ENCODE results near the gene PCDHA2.
"Not testable (repeated sequence)": the region's sequence is repeated elsewhere in the genome, so short reads cannot be mapped to it uniquely, and the experiment has no call there.

The PCDHA2 gene

GRCh38 chr5:140794595-140795258, at the start of gene PCDHA2:
Gene PCDHA2, plus strand, starts transcription at chr5:140794852.
- DNase-seq = no peak

GRCh38 chr5:140753561-140753960, 41.1 kb upstream of the PCDHA2 start:
- DNase-seq = no peak

- no peak for DNase-seq
These were observed 30.3 kb upstream of the PCDHA2 start for GRCh38 chr5:140764177-140764973.

GRCh38 chr5:140767444-140767843, 27.2 kb upstream of the PCDHA2 start:
- no peak for DNase-seq

- DNase-seq = no peak
These were observed 14.1 kb upstream of the PCDHA2 start for GRCh38 chr5:140780512-140780911.

GRCh38 chr5:140785905-140786686, 8.6 kb upstream of the PCDHA2 start, which contains the start of gene PCDHA1:
Gene PCDHA1, plus strand, starts transcription at chr5:140786140.
- peak; percentile 31 to 32 for DNase-seq

- DNase-seq = not testable (repeated sequence)
These were observed 7.2 kb upstream of the PCDHA2 start for GRCh38 chr5:140787422-140787821.

GRCh38 chr5:140787849-140788504, 6.7 kb upstream of the PCDHA2 start:
- DNase-seq = not testable (repeated sequence)

GRCh38 chr5:140791089-140791488, 3.6 kb upstream of the PCDHA2 start:
- no peak for DNase-seq

GRCh38 chr5:140795259-140795641, 598 bp downstream of the PCDHA2 start:
- no peak for DNase-seq

- not testable (repeated sequence) for DNase-seq
These were observed 1.5 kb downstream of the PCDHA2 start for GRCh38 chr5:140796072-140796717.

GRCh38 chr5:140796718-140797095, 2.1 kb downstream of the PCDHA2 start:
- DNase-seq = no peak

GRCh38 chr5:140800816-140801493, 6.3 kb downstream of the PCDHA2 start, which contains the start of gene PCDHA3:
Gene PCDHA3, plus strand, starts transcription at chr5:140801057.
- no peak for DNase-seq

- DNase-seq = no peak
These were observed 6.8 kb downstream of the PCDHA2 start for GRCh38 chr5:140801494-140801841.

GRCh38 chr5:140802381-140802780, 7.7 kb downstream of the PCDHA2 start:
- not testable (repeated sequence) for DNase-seq

- no peak for DNase-seq
These were observed 8.2 kb downstream of the PCDHA2 start for GRCh38 chr5:140802781-140803271.

- peak; percentile 75 to 82 for DNase-seq
These were observed 12.5 kb downstream of the PCDHA2 start, which contains the start of gene PCDHA4 for GRCh38 chr5:140806834-140807775. Gene PCDHA4, plus strand, starts transcription at chr5:140807068.

- not testable (repeated sequence) for DNase-seq
These were observed 13.7 kb downstream of the PCDHA2 start for GRCh38 chr5:140808241-140808888.

GRCh38 chr5:140808889-140809291, 14.2 kb downstream of the PCDHA2 start:
- no peak for DNase-seq

Measured in SHP77 (cell line).